ENCODE measurements around the gene NTNG2.

NTNG2 gene

GRCh38 chr9:132161743-132162184, at the start of gene NTNG2:
NTNG2 (plus strand) TSS chr9:132162058; CDS start chr9:132166832, 4,774 bp downstream.
- Histone ChIP-seq H3K4me1 (ENCODE audit: control insufficient read depth in 1 of 2, insufficient read depth in 1 of 2, low read depth in 1 of 2, low read length in 1 of 2) (peaks cover 24 to 36% of the 10 kb centered on the region in 2 experiments), H3K27ac (peak within 1 kb of the TSS; percentile 91), H3K9me3 (no peaks in the 10 kb centered on the region), H3K36me3 (peaks cover 6% of the 10 kb centered on the region), H3K4me3 (ENCODE audit: low read depth in 1 of 2, low read length in 1 of 2) (peak within 1 kb of the TSS; percentile 85 to 87), H3K27me3 (peaks cover 26% of the 10 kb centered on the region)
- TF ChIP-seq CTCF (IDR thresholded peaks at IDR 0.05) = no peak

- TF ChIP-seq CTCF (IDR thresholded peaks at IDR 0.05) = no peak
- Histone ChIP-seq H3K27me3 (peaks cover 56% of the 10 kb centered on the region), H3K4me3 (ENCODE audit: low read depth in 1 of 2, low read length in 1 of 2) (no peak overlapping the region), H3K36me3 (no peaks in the 10 kb centered on the region), H3K9me3 (no peaks in the 10 kb centered on the region), H3K27ac (no peak overlapping the region), H3K4me1 (ENCODE audit: control insufficient read depth in 1 of 2, insufficient read depth in 1 of 2, low read depth in 1 of 2, low read length in 1 of 2) (no peaks in the 10 kb centered on the region)
These were observed 47.7 kb upstream of the NTNG2 start for GRCh38 chr9:132114102-132114707.

- no peak for TF ChIP-seq CTCF (IDR thresholded peaks at IDR 0.05)
- H3K9me3 ChIP-seq = no peaks in the 10 kb centered on the region
- peaks cover 71% of the 10 kb centered on the region for H3K27me3 ChIP-seq
These were observed 45.3 kb upstream of the NTNG2 start for GRCh38 chr9:132116583-132116982.

GRCh38 chr9:132117694-132118093, 44.2 kb upstream of the NTNG2 start:
- H3K36me3 ChIP-seq = no peaks in the 10 kb centered on the region
- no peak overlapping the region for H3K27ac ChIP-seq
- H3K9me3 ChIP-seq = no peaks in the 10 kb centered on the region
- H3K4me3 ChIP-seq (ENCODE audit: low read depth in 1 of 2, low read length in 1 of 2) = no peak overlapping the region
- peaks cover 71% of the 10 kb centered on the region for H3K27me3 ChIP-seq
- no peak for TF ChIP-seq CTCF (IDR thresholded peaks at IDR 0.05)
- no peaks in the 10 kb centered on the region for H3K4me1 ChIP-seq (ENCODE audit: control insufficient read depth in 1 of 2, insufficient read depth in 1 of 2, low read depth in 1 of 2, low read length in 1 of 2)

More at GRCh38 chr9:132116583-132116982, 45.3 kb upstream of the NTNG2 start:
- H3K4me1 ChIP-seq (ENCODE audit: control insufficient read depth in 1 of 2, insufficient read depth in 1 of 2, low read depth in 1 of 2, low read length in 1 of 2) = no peaks in the 10 kb centered on the region
- no peak overlapping the region for H3K27ac ChIP-seq
- H3K36me3 ChIP-seq = no peaks in the 10 kb centered on the region
- no peak overlapping the region for H3K4me3 ChIP-seq (ENCODE audit: low read depth in 1 of 2, low read length in 1 of 2)

GRCh38 chr9:132121021-132121420, 40.8 kb upstream of the NTNG2 start:
- H3K36me3 ChIP-seq = no peaks in the 10 kb centered on the region
- peaks cover 76% of the 10 kb centered on the region for H3K27me3 ChIP-seq
- no peak overlapping the region for H3K27ac ChIP-seq
- H3K4me1 ChIP-seq (ENCODE audit: control insufficient read depth in 1 of 2, insufficient read depth in 1 of 2, low read depth in 1 of 2, low read length in 1 of 2) = no peaks in the 10 kb centered on the region
- TF ChIP-seq CTCF (IDR thresholded peaks at IDR 0.05) = no peak
- no peak overlapping the region for H3K4me3 ChIP-seq (ENCODE audit: low read depth in 1 of 2, low read length in 1 of 2)
- H3K9me3 ChIP-seq = no peaks in the 10 kb centered on the region
